Activated CD8-positive, alpha-beta T cell treated with anti-CD3 and anti-CD28 coated beads, Interleukin-2, amount 10 ng/mL, durations not matched to agents 7 days and 5 days (primary cell): ENCODE results near the gene OR4P4. TPM values are rescaled to one million over a fixed set of nuclear protein-coding genes. Genes with fewer than 3 reads are reported as not detected.

Experiments
- ATAC-seq: fragments of 150-1000 bp; cut with Tn5 transposase; one replicate; pipeline ENCODE4 v1.10.0; 2021; ENCODE audit warnings: moderate library complexity
- CTCF ChIA-PET: fragments of 350-600 bp; sonication (Branson Sonifier 250); formaldehyde crosslinking; loops from one replicate; lab custom pipeline; 2021; ENCODE audit warnings: antibody characterized with exemption; lab: Charles Lee
- POLR2A ChIA-PET: fragments of 350-600 bp; sonication (Branson Sonifier 250); formaldehyde crosslinking; loops from one replicate; lab custom pipeline; 2021; ENCODE audit warnings: antibody characterized with exemption; lab: Charles Lee
- DNase-seq: peaks from one replicate; pipeline ENCODE4 v3.0.0-alpha.2; 2020
- H3K27ac Mint-ChIP-seq: one replicate; pipeline ENCODE4 v1.8.0; 2021; ENCODE audit warnings: mild to moderate bottlenecking, mixed read lengths
- H3K27me3 Mint-ChIP-seq: one replicate; pipeline ENCODE4 v1.8.0; 2021; ENCODE audit warnings: low read depth, mixed read lengths
- H3K36me3 Mint-ChIP-seq: one replicate; pipeline ENCODE4 v1.8.0; 2021; ENCODE audit warnings: low read depth, mixed read lengths
- H3K4me1 Mint-ChIP-seq: one replicate; pipeline ENCODE4 v1.8.0; 2021; ENCODE audit warnings: low read depth, mixed read lengths
- H3K4me3 Mint-ChIP-seq: one replicate; pipeline ENCODE4 v1.8.0; 2021; ENCODE audit warnings: mild to moderate bottlenecking, mixed read lengths
- H3K9me3 Mint-ChIP-seq: one replicate; pipeline ENCODE4 v1.8.0; 2022; ENCODE audit warnings: mixed read lengths; ENCODE audit not compliant: insufficient read depth
- total RNA-seq, 2 experiments: library from RNA; stranded (reverse); gene quantifications; one replicate each; pipeline ENCODE4 v1.2.3, GENCODE V29; 2021

Gene OR4P4
- total RNA-seq, result not detected

- no peaks in the 10 kb centered on the region for H3K36me3 Mint-ChIP-seq
- DNase-seq (no peak), ATAC-seq (no peak)
- no peaks in the 10 kb centered on the region for H3K4me1 Mint-ChIP-seq
- no peak within 1 kb of the TSS for H3K27ac Mint-ChIP-seq
- H3K27me3 Mint-ChIP-seq, result no peaks in the 10 kb centered on the region
- ChIA-PET POLR2A (no interaction called here), CTCF (no interaction called here)
- no peaks in the 10 kb centered on the region for H3K9me3 Mint-ChIP-seq
- no peak within 1 kb of the TSS for H3K4me3 Mint-ChIP-seq
Measured at GRCh38 chr11:55634813-55635212, at the start of gene OR4P4. TSS of gene OR4P4 (plus strand) at chr11:55635113.

GRCh38 chr11:55607545-55607944 is 27.4 kb upstream of the OR4P4 start, which contains the start of gene OR4C11:
TSS of gene OR4C11 (minus strand) at chr11:55607645. CDS start at chr11:55604373, 3,272 bp downstream.
- ATAC-seq (no peak), DNase-seq (no peak)
- Mint-ChIP-seq H3K9me3 (no peaks in the 10 kb centered on the region), H3K27ac (no peak within 1 kb of the TSS), H3K4me1 (no peaks in the 10 kb centered on the region), H3K27me3 (no peaks in the 10 kb centered on the region), H3K4me3 (no peak within 1 kb of the TSS), H3K36me3 (no peaks in the 10 kb centered on the region)
- ChIA-PET POLR2A (no interaction called here), CTCF (no interaction called here)

- no peaks in the 10 kb centered on the region for H3K4me1 Mint-ChIP-seq
- H3K9me3 Mint-ChIP-seq, result no peaks in the 10 kb centered on the region
- H3K27ac Mint-ChIP-seq, result no peak overlapping the region
- H3K27me3 Mint-ChIP-seq, result no peaks in the 10 kb centered on the region
- no peak overlapping the region for H3K4me3 Mint-ChIP-seq
- POLR2A ChIA-PET, result no interaction called here
- DNase-seq (no peak), ATAC-seq (no peak)
- no peaks in the 10 kb centered on the region for H3K36me3 Mint-ChIP-seq
- CTCF ChIA-PET, result no interaction called here
Measured at GRCh38 chr11:55624531-55624930, 10.4 kb upstream of the OR4P4 start.

- CTCF ChIA-PET, result no interaction called here
- Mint-ChIP-seq H3K27me3 (no peaks in the 10 kb centered on the region), H3K4me3 (no peak within 1 kb of the TSS), H3K36me3 (no peaks in the 10 kb centered on the region), H3K4me1 (no peaks in the 10 kb centered on the region), H3K27ac (no peak within 1 kb of the TSS), H3K9me3 (no peaks in the 10 kb centered on the region)
- DNase-seq (no peak), ATAC-seq (no peak)
- POLR2A ChIA-PET, result no interaction called here
Measured at GRCh38 chr11:55648027-55648426, 13.1 kb downstream of the OR4P4 start, which contains the start of gene OR4S2. TSS of gene OR4S2 (plus strand) at chr11:55648327. CDS start at chr11:55650904, 2,577 bp downstream.

GRCh38 chr11:55652560-55652959 is 17.6 kb downstream of the OR4P4 start:
- H3K36me3 Mint-ChIP-seq, result no peaks in the 10 kb centered on the region
- POLR2A ChIA-PET, result no interaction called here
- no peaks in the 10 kb centered on the region for H3K9me3 Mint-ChIP-seq
- no peaks in the 10 kb centered on the region for H3K27me3 Mint-ChIP-seq
- ATAC-seq (no peak), DNase-seq (no peak)
- CTCF ChIA-PET, result no interaction called here
- no peak overlapping the region for H3K4me3 Mint-ChIP-seq
- H3K27ac Mint-ChIP-seq, result no peak overlapping the region
- H3K4me1 Mint-ChIP-seq, result no peaks in the 10 kb centered on the region

- Mint-ChIP-seq H3K4me1 (no peaks in the 10 kb centered on the region), H3K4me3 (no peak overlapping the region), H3K27me3 (no peaks in the 10 kb centered on the region), H3K36me3 (no peaks in the 10 kb centered on the region), H3K27ac (no peak overlapping the region), H3K9me3 (no peaks in the 10 kb centered on the region)
- ChIA-PET CTCF (no interaction called here), POLR2A (no interaction called here)
- DNase-seq (no peak), ATAC-seq (no peak)
Measured at GRCh38 chr11:55655096-55655495, 20.2 kb downstream of the OR4P4 start.

GRCh38 chr11:55658031-55658573 is 23.2 kb downstream of the OR4P4 start:
- no peak overlapping the region for H3K27ac Mint-ChIP-seq
- H3K9me3 Mint-ChIP-seq, result no peaks in the 10 kb centered on the region
- H3K27me3 Mint-ChIP-seq, result no peaks in the 10 kb centered on the region
- ChIA-PET CTCF (no interaction called here), POLR2A (no interaction called here)
- no peak overlapping the region for H3K4me3 Mint-ChIP-seq
- H3K36me3 Mint-ChIP-seq, result no peaks in the 10 kb centered on the region
- ATAC-seq (no peak), DNase-seq (no peak)
- H3K4me1 Mint-ChIP-seq, result no peaks in the 10 kb centered on the region

GRCh38 chr11:55658608-55659007 is 23.7 kb downstream of the OR4P4 start:
- ATAC-seq (no peak), DNase-seq (no peak)
- Mint-ChIP-seq H3K4me3 (no peak overlapping the region), H3K27ac (no peak overlapping the region), H3K9me3 (no peaks in the 10 kb centered on the region), H3K36me3 (no peaks in the 10 kb centered on the region), H3K4me1 (no peaks in the 10 kb centered on the region), H3K27me3 (no peaks in the 10 kb centered on the region)
- POLR2A ChIA-PET, result no interaction called here
- CTCF ChIA-PET, result no interaction called here

GRCh38 chr11:55661901-55662300 is 27.0 kb downstream of the OR4P4 start, which contains the start of gene OR4C6:
TSS of gene OR4C6 (plus strand) at chr11:55662201. CDS start at chr11:55665167, 2,966 bp downstream.
- CTCF ChIA-PET, result no interaction called here
- DNase-seq (no peak), ATAC-seq (no peak)
- Mint-ChIP-seq H3K4me3 (no peak within 1 kb of the TSS), H3K4me1 (no peaks in the 10 kb centered on the region), H3K27ac (no peak within 1 kb of the TSS), H3K27me3 (no peaks in the 10 kb centered on the region), H3K9me3 (peaks cover 3% of the 10 kb centered on the region), H3K36me3 (no peaks in the 10 kb centered on the region)
- POLR2A ChIA-PET, result no interaction called here

- Mint-ChIP-seq H3K36me3 (no peaks in the 10 kb centered on the region), H3K9me3 (peaks cover 3% of the 10 kb centered on the region), H3K27me3 (no peaks in the 10 kb centered on the region), H3K4me3 (no peak overlapping the region), H3K27ac (no peak overlapping the region), H3K4me1 (no peaks in the 10 kb centered on the region)
- CTCF ChIA-PET, result no interaction called here
- POLR2A ChIA-PET, result no interaction called here
- DNase-seq (no peak), ATAC-seq (no peak)
Measured at GRCh38 chr11:55669376-55669775, 34.5 kb downstream of the OR4P4 start.

- DNase-seq (no peak), ATAC-seq (no peak)
- no peaks in the 10 kb centered on the region for H3K36me3 Mint-ChIP-seq
- H3K27me3 Mint-ChIP-seq, result no peaks in the 10 kb centered on the region
- ChIA-PET CTCF (no interaction called here), POLR2A (no interaction called here)
- no peak overlapping the region for H3K27ac Mint-ChIP-seq
- H3K4me3 Mint-ChIP-seq, result no peak overlapping the region
- H3K4me1 Mint-ChIP-seq, result no peaks in the 10 kb centered on the region
- no peaks in the 10 kb centered on the region for H3K9me3 Mint-ChIP-seq
Measured at GRCh38 chr11:55673860-55674259, 38.9 kb downstream of the OR4P4 start.
